Hepatocyte (in vitro differentiated cells): ENCODE data around the gene RAP1GDS1. TPM values are rescaled to one million over a fixed set of nuclear protein-coding genes. Genes with fewer than 3 reads are reported as not detected.

Experiments
- DNase-seq: peaks from one replicate; pipeline ENCODE4 v3.0.0-alpha.2; 2016; ENCODE audit warnings: low spot score
- H2AFZ ChIP-seq: fragments of 200-600 bp; sonication (generic); 2 replicates; pipeline ENCODE4 v1.6.0; 2016; ENCODE audit warnings: antibody characterized with exemption, mild to moderate bottlenecking
- H3K27ac ChIP-seq: fragments of 200-600 bp; sonication (generic); 2 replicates; pipeline ENCODE4 v1.5.1; 2016; ENCODE audit warnings: mild to moderate bottlenecking
- H3K27me3 ChIP-seq: fragments of 200-600 bp; sonication (generic); 2 replicates; pipeline ENCODE4 v1.6.1; 2016
- H3K36me3 ChIP-seq: fragments of 200-600 bp; sonication (generic); replicated peaks from 2 replicates; pipeline ENCODE4 v1.5.1; 2016; ENCODE audit warnings: low read depth; ENCODE audit not compliant: insufficient read depth
- H3K4me1 ChIP-seq: fragments of 200-600 bp; sonication (generic); 2 replicates; pipeline ENCODE4 v1.5.1; 2016; ENCODE audit warnings: mild to moderate bottlenecking, moderate library complexity; ENCODE audit not compliant: insufficient read depth
- H3K4me2 ChIP-seq: fragments of 200-600 bp; sonication (generic); 2 replicates; pipeline ENCODE4 v1.6.0; 2016
- H3K4me3 ChIP-seq: fragments of 200-600 bp; sonication (generic); 2 replicates; pipeline ENCODE4 v1.5.1; 2016; ENCODE audit warnings: mild to moderate bottlenecking
- H3K79me2 ChIP-seq: fragments of 200-600 bp; sonication (generic); 2 replicates; pipeline ENCODE4 v1.6.0; 2017; ENCODE audit warnings: mild to moderate bottlenecking
- H3K9me2 ChIP-seq: fragments of 200-600 bp; sonication (generic); replicated peaks from 2 replicates; pipeline ENCODE4 v1.6.0; 2017; ENCODE audit warnings: mild to moderate bottlenecking; ENCODE audit not compliant: insufficient read depth
- H3K9me3 ChIP-seq: fragments of 200-600 bp; sonication (generic); 2 replicates; pipeline ENCODE4 v1.5.1; 2016; ENCODE audit warnings: low read depth, mild to moderate bottlenecking
- H4K20me1 ChIP-seq: fragments of 200-600 bp; sonication (generic); 2 replicates; pipeline ENCODE4 v1.6.0; 2016; ENCODE audit warnings: mild to moderate bottlenecking; ENCODE audit not compliant: insufficient read depth, poor library complexity, severe bottlenecking
- CTCF ChIP-seq: fragments of 200-600 bp; sonication (generic); IDR thresholded peaks from 2 replicates; pipeline ENCODE4 v1.5.1; 2016; ENCODE audit warnings: antibody characterized with exemption, mild to moderate bottlenecking; ENCODE audit not compliant: poor library complexity
- EZH2 ChIP-seq: fragments of 200-600 bp; sonication (generic); IDR thresholded peaks from 2 replicates; pipeline ENCODE4 v1.6.1; 2016; ENCODE audit warnings: antibody characterized with exemption, mild to moderate bottlenecking, borderline replicate concordance
- EZH2phosphoT487 ChIP-seq: fragments of 200-600 bp; sonication (generic); IDR thresholded peaks from one replicate; pipeline ENCODE4 v1.6.1; 2018; ENCODE audit warnings: antibody characterized with exemption, mild to moderate bottlenecking, low read depth, moderate library complexity; ENCODE audit not compliant: unreplicated experiment, severe bottlenecking
- WGBS: methylation state at CpG from one replicate; pipeline ENCODE4 v1.1.6; 2016; ENCODE audit warnings: low lambda C conversion rate; ENCODE audit errors: missing lambda C conversion rate; 5-methylcytosine and 5-hydroxymethylcytosine counted together
- polyA plus RNA-seq: library from polyadenylated mRNA; unstranded; fragments of >200 nt; fragmentation: Nextera tagmentation; extraction: Ambion mirVana; gene quantifications from 2 replicates; pipeline ENCODE4 v1.2.1, GENCODE V29; 2016
- total RNA-seq: library from RNA; depleted of rRNA; stranded (reverse); fragments of >200 nt; gene quantifications from 2 replicates; pipeline ENCODE4 v1.2.3, GENCODE V29; 2014

The RAP1GDS1 gene
- total and polyA plus RNA-seq, 2 experiments from 2014 or later = 25.3 to 42.7 TPM

GRCh38 chr4:98399915-98400314, 138.7 kb downstream of the RAP1GDS1 start:
- no peaks in the 10 kb centered on the region for H3K4me1 ChIP-seq
- H2AFZ ChIP-seq = no peak overlapping the region
- no peaks in the 10 kb centered on the region for H3K9me2 ChIP-seq
- WGBS = 92% methylated on average over 1 of the region's 1 CpG
- H3K36me3 ChIP-seq = no peaks in the 10 kb centered on the region
- H3K4me2 ChIP-seq = no peak overlapping the region
- no peak overlapping the region for H3K4me3 ChIP-seq
- H4K20me1 ChIP-seq = no peaks in the 10 kb centered on the region
- DNase-seq = no peak
- no peak overlapping the region for H3K27ac ChIP-seq
- H3K9me3 ChIP-seq = no peaks in the 10 kb centered on the region
- H3K79me2 ChIP-seq = no peaks in the 10 kb centered on the region
- no peaks in the 10 kb centered on the region for H3K27me3 ChIP-seq
- no peak for TF ChIP-seq EZH2
- TF ChIP-seq EZH2phosphoT487 = no peak
- no peak for TF ChIP-seq CTCF

- peaks cover 4% of the 10 kb centered on the region for H3K36me3 ChIP-seq
- no peaks in the 10 kb centered on the region for H3K9me3 ChIP-seq
- H2AFZ ChIP-seq = no peak overlapping the region
- WGBS = 99% methylated on average over 2 of the region's 2 CpGs
- no peak overlapping the region for H3K27ac ChIP-seq
- no peaks in the 10 kb centered on the region for H4K20me1 ChIP-seq
- no peaks in the 10 kb centered on the region for H3K4me1 ChIP-seq
- no peak for DNase-seq
- no peak overlapping the region for H3K4me3 ChIP-seq
- TF ChIP-seq EZH2phosphoT487 = no peak
- no peak for TF ChIP-seq CTCF
- TF ChIP-seq EZH2 = no peak
- no peaks in the 10 kb centered on the region for H3K79me2 ChIP-seq
- no peaks in the 10 kb centered on the region for H3K9me2 ChIP-seq
- H3K27me3 ChIP-seq = no peaks in the 10 kb centered on the region
- no peak overlapping the region for H3K4me2 ChIP-seq
Measured at GRCh38 chr4:98406819-98407218, 145.6 kb downstream of the RAP1GDS1 start.

GRCh38 chr4:98411731-98412130, 150.5 kb downstream of the RAP1GDS1 start:
- 100% methylated on average over 2 of the region's 2 CpGs for WGBS
- no peak overlapping the region for H3K4me3 ChIP-seq

More at GRCh38 chr4:98411731-98412130, 150.5 kb downstream of the RAP1GDS1 start:
- H3K4me2 ChIP-seq = no peak overlapping the region
- no peak overlapping the region for H2AFZ ChIP-seq
- no peaks in the 10 kb centered on the region for H3K9me2 ChIP-seq
- H3K27ac ChIP-seq = no peak overlapping the region
- no peaks in the 10 kb centered on the region for H3K79me2 ChIP-seq
- TF ChIP-seq CTCF (no peak), EZH2phosphoT487 (no peak), EZH2 (no peak)
- H3K27me3 ChIP-seq = no peaks in the 10 kb centered on the region
- H4K20me1 ChIP-seq = no peaks in the 10 kb centered on the region
- no peaks in the 10 kb centered on the region for H3K4me1 ChIP-seq
- no peaks in the 10 kb centered on the region for H3K9me3 ChIP-seq
- H3K36me3 ChIP-seq = peaks cover 4% of the 10 kb centered on the region
- no peak for DNase-seq
